K562 (cell line): ENCODE measurements around the gene TGM5. TPM values are rescaled to one million over a fixed set of nuclear protein-coding genes. Genes with fewer than 3 reads are reported as not detected.
A peak's percentile ranks its signal among the peaks of the same experiment; 100 is the strongest.

Experiments
- CCAR2 ChIP-seq: fragments of 200-400 bp; formaldehyde crosslinking; IDR thresholded peaks from 2 replicates; pipeline ENCODE4 v1.6.1; 2017; ENCODE audit warnings: mild to moderate bottlenecking, low read depth, low read length
- EP300 ChIP-seq: IDR thresholded peaks from 2 replicates; pipeline ENCODE4 v1.6.1; 2012; ENCODE audit warnings: low read length, improper control_type of control experiment
- FOXM1 ChIP-seq, 2 experiments: fragments of 450-650 bp in 1 of 2; sonication (generic) in 1 of 2; formaldehyde crosslinking in 1 of 2; IDR thresholded peaks; 2 replicates each; pipeline versions ENCODE4 v1.6.1 to v1.9.0; 2017 to 2022; ENCODE audit warnings: low read depth in 2 of 2, mild to moderate bottlenecking in 2 of 2, missing genetic modification reagents in 1 of 2, moderate library complexity in 1 of 2
- GABPA ChIP-seq: fragments of 200-800 bp; sonication (Bioruptor generic); conservative IDR thresholded peaks from 2 replicates; pipeline ENCODE4 v1.6.1; 2016; ENCODE audit warnings: low read depth, missing genetic modification characterization, missing compliant biosample characterization
- HNRNPH1 ChIP-seq: fragments of 200-400 bp; formaldehyde crosslinking; optimal IDR thresholded peaks from 2 replicates; pipeline ENCODE3; 2017; ENCODE audit warnings: low read depth, mild to moderate bottlenecking, low read length, moderate library complexity
- MTA2 ChIP-seq: fragments of 450-650 bp; IDR thresholded peaks from 2 replicates; pipeline ENCODE4 v1.6.1; 2016; ENCODE audit warnings: low read depth
- MYNN ChIP-seq, 2 experiments: sonication (generic); formaldehyde crosslinking in 1 of 2; IDR thresholded peaks; 2 replicates each; pipeline versions ENCODE4 v1.5.0 to v1.6.1; 2016 to 2020; ENCODE audit warnings: antibody characterized with exemption in 1 of 2, missing genetic modification reagents in 1 of 2
- POLR2AphosphoS5 ChIP-seq: IDR thresholded peaks from 2 replicates; pipeline ENCODE4 v1.6.1; 2011; ENCODE audit warnings: mild to moderate bottlenecking, low read depth, low read length, moderate library complexity; ENCODE audit not compliant: control insufficient read depth, insufficient read depth
- POLR2G ChIP-seq: fragments of 200-400 bp; formaldehyde crosslinking; IDR thresholded peaks from 2 replicates; pipeline ENCODE4 v1.6.1; 2017; ENCODE audit warnings: low read depth, mild to moderate bottlenecking, antibody characterized with exemption, low read length, moderate library complexity
- SMARCC2 ChIP-seq: fragments of 450-650 bp; IDR thresholded peaks from 2 replicates; pipeline ENCODE4 v1.6.1; 2017; ENCODE audit warnings: antibody characterized with exemption, moderate library complexity, mild to moderate bottlenecking, low read depth
- SUPT5H ChIP-seq: fragments of 450-650 bp; IDR thresholded peaks from 2 replicates; pipeline ENCODE4 v1.6.1; 2016
- ZC3H4 ChIP-seq: sonication (generic); formaldehyde crosslinking; IDR thresholded peaks from 2 replicates; pipeline ENCODE4 v1.9.0; 2021; ENCODE audit warnings: missing genetic modification reagents, borderline replicate concordance
- ZNF274 ChIP-seq: IDR thresholded peaks from 2 replicates; pipeline ENCODE4 v1.6.1; 2011; ENCODE audit warnings: low read depth, mild to moderate bottlenecking, low read length, moderate library complexity, borderline replicate concordance
- ZNF316 ChIP-seq: fragments of 450-650 bp; IDR thresholded peaks from 2 replicates; pipeline ENCODE4 v1.6.1; 2016
- ZNF444 ChIP-seq: fragments of 250-450 bp; sonication (Bioruptor Pico); IDR thresholded peaks from 2 replicates; pipeline ENCODE4 v1.4.0; 2020; ENCODE audit warnings: mild to moderate bottlenecking, moderate library complexity
- polyA plus RNA-seq, 8 experiments: library from polyadenylated mRNA; depleted of rRNA in 4 of 8; stranded (reverse) in 5 of 8; unstranded in 3 of 8; fragments of >200 nt; fragmentation: Nextera tagmentation in 2 of 8; fragmentation: Illumina TruSeq in 1 of 8; extraction: Ambion mirVana in 2 of 8; extraction: Trizol in 1 of 8; gene quantifications; 2 replicates each; pipeline versions ENCODE4 v1.2.1 to v1.2.3, GENCODE V29; 2011 to 2014; ENCODE audit warnings: inconsistent platforms in 1 of 8, missing spikeins in 1 of 8
- total RNA-seq, 7 experiments: library from RNA; depleted of rRNA in 6 of 7; stranded (reverse); fragments of >200 nt in 6 of 7; fragmentation: Illumina TruSeq in 2 of 7; extraction: Trizol in 2 of 7; gene quantifications; 2 replicates each; pipeline versions ENCODE4 v1.2.1 to v1.2.3, GENCODE V29; 2011 to 2021; ENCODE audit warnings: low replicate concordance in 1 of 7
- TF ChIP-seq, protein P1 (sequence below): fragments of 450-650 bp; IDR thresholded peaks from 2 replicates; pipeline ENCODE4 v1.6.1; 2017; ENCODE audit warnings: antibody characterized with exemption, mild to moderate bottlenecking
- TF ChIP-seq, protein P2 (sequence below): IDR thresholded peaks from 2 replicates; pipeline ENCODE4 v1.6.1; 2011; ENCODE audit warnings: borderline replicate concordance, low read depth, mild to moderate bottlenecking, moderate library complexity, low read length; ENCODE audit not compliant: insufficient read depth, poor library complexity, severe bottlenecking
- TF ChIP-seq, protein P3 (sequence below): sonication (generic); formaldehyde crosslinking; IDR thresholded peaks from 2 replicates; pipeline ENCODE4 v1.5.0; 2020; ENCODE audit warnings: missing genetic modification reagents
- TF ChIP-seq, protein P4 (sequence below): fragments of 250-450 bp; sonication (Bioruptor Pico); IDR thresholded peaks from 2 replicates; pipeline ENCODE4 v1.4.0; 2020; ENCODE audit warnings: mild to moderate bottlenecking

The TGM5 gene
- total and polyA plus RNA-seq, 9 of the 15 experiments (the other 6 are each of a cell fraction or from before 2014, with no cell fraction given), result 0.03 to 0.10 (median 0.07) TPM; not detected in 6

DNA sequence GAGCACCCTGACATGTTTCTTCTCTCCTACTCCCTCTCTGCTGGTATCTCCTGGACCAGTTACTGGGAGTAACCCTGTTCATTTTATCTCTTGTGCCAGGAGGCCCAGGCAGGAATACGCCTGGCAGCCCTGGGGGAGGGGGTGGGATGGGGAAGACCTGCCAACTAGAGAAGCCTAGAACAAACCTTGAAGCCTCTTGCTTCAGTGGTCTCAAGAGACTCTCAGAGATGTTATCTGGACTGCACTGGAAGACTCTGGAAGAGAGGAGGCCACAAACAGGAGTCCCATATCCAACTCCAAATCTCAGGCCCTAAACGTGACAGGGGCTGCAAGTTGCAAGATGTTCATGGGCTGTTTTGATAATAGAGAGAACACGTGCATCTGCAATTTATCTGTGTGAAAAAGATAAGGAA, 45.7 kb downstream of the TGM5 start, which contains the start of gene EPB42 (continued):
- TF ChIP-seq, protein P1, sequence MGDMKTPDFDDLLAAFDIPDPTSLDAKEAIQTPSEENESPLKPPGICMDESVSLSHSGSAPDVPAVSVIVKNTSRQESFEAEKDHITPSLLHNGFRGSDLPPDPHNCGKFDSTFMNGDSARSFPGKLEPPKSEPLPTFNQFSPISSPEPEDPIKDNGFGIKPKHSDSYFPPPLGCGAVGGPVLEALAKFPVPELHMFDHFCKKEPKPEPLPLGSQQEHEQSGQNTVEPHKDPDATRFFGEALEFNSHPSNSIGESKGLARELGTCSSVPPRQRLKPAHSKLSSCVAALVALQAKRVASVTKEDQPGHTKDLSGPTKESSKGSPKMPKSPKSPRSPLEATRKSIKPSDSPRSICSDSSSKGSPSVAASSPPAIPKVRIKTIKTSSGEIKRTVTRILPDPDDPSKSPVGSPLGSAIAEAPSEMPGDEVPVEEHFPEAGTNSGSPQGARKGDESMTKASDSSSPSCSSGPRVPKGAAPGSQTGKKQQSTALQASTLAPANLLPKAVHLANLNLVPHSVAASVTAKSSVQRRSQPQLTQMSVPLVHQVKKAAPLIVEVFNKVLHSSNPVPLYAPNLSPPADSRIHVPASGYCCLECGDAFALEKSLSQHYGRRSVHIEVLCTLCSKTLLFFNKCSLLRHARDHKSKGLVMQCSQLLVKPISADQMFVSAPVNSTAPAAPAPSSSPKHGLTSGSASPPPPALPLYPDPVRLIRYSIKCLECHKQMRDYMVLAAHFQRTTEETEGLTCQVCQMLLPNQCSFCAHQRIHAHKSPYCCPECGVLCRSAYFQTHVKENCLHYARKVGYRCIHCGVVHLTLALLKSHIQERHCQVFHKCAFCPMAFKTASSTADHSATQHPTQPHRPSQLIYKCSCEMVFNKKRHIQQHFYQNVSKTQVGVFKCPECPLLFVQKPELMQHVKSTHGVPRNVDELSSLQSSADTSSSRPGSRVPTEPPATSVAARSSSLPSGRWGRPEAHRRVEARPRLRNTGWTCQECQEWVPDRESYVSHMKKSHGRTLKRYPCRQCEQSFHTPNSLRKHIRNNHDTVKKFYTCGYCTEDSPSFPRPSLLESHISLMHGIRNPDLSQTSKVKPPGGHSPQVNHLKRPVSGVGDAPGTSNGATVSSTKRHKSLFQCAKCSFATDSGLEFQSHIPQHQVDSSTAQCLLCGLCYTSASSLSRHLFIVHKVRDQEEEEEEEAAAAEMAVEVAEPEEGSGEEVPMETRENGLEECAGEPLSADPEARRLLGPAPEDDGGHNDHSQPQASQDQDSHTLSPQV, result no peak
- no peak for TF ChIP-seq HNRNPH1
- no peak for TF ChIP-seq CCAR2
- peak; percentile 63 for TF ChIP-seq EP300
- peak; percentile 71; the same call in 1 of the 2 replicates for TF ChIP-seq MYNN (IDR thresholded peaks at IDR 0.05)
- TF ChIP-seq MYNN (CRISPR knock-in tag; IDR thresholded peaks at IDR 0.05), result no peak
- 0 out of 2 replicates have a peak, but pooled peaks have one; percentile 47 for TF ChIP-seq ZNF444 (CRISPR knock-in tag)
- peak; percentile 84; the same call in 1 of the 2 replicates for TF ChIP-seq POLR2AphosphoS5
- TF ChIP-seq, protein P2, sequence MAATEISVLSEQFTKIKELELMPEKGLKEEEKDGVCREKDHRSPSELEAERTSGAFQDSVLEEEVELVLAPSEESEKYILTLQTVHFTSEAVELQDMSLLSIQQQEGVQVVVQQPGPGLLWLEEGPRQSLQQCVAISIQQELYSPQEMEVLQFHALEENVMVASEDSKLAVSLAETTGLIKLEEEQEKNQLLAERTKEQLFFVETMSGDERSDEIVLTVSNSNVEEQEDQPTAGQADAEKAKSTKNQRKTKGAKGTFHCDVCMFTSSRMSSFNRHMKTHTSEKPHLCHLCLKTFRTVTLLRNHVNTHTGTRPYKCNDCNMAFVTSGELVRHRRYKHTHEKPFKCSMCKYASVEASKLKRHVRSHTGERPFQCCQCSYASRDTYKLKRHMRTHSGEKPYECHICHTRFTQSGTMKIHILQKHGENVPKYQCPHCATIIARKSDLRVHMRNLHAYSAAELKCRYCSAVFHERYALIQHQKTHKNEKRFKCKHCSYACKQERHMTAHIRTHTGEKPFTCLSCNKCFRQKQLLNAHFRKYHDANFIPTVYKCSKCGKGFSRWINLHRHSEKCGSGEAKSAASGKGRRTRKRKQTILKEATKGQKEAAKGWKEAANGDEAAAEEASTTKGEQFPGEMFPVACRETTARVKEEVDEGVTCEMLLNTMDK, result no peak
- TF ChIP-seq, protein P3, sequence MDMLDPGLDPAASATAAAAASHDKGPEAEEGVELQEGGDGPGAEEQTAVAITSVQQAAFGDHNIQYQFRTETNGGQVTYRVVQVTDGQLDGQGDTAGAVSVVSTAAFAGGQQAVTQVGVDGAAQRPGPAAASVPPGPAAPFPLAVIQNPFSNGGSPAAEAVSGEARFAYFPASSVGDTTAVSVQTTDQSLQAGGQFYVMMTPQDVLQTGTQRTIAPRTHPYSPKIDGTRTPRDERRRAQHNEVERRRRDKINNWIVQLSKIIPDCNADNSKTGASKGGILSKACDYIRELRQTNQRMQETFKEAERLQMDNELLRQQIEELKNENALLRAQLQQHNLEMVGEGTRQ, result peak; percentile 29; the same call in 1 of the 2 replicates
- TF ChIP-seq, protein P4, sequence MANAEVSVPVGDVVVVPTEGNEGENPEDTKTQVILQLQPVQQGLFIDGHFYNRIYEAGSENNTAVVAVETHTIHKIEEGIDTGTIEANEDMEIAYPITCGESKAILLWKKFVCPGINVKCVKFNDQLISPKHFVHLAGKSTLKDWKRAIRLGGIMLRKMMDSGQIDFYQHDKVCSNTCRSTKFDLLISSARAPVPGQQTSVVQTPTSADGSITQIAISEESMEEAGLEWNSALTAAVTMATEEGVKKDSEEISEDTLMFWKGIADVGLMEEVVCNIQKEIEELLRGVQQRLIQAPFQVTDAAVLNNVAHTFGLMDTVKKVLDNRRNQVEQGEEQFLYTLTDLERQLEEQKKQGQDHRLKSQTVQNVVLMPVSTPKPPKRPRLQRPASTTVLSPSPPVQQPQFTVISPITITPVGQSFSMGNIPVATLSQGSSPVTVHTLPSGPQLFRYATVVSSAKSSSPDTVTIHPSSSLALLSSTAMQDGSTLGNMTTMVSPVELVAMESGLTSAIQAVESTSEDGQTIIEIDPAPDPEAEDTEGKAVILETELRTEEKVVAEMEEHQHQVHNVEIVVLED, result no peak
- no peak for TF ChIP-seq ZNF316
- peak; percentile 75; the same call in 1 of the 2 replicates for TF ChIP-seq ZNF274
- TF ChIP-seq SUPT5H, result no peak
- TF ChIP-seq SMARCC2, result peak; percentile 75; the same call in 1 of the 2 replicates
- TF ChIP-seq MTA2, result peak; percentile 86
- no peak for TF ChIP-seq GABPA
- no peak for TF ChIP-seq ZC3H4 (CRISPR knock-in tag)
- peak; percentile 83 for TF ChIP-seq FOXM1 (IDR thresholded peaks at IDR 0.05; ENCODE audit: low read depth)
- TF ChIP-seq FOXM1 (CRISPR knock-in tag; IDR thresholded peaks at IDR 0.05; ENCODE audit: low read depth), result no peak
- no peak for TF ChIP-seq POLR2G
